Mammary epithelial cell (primary cell): Measurements from ENCODE around the gene KLHL1.

ENCODE experiments used
- CTCF ChIP-seq, 2 donors: IDR thresholded peaks in 1 of 2; conservative IDR thresholded peaks in 1 of 2; 2 replicates each; pipeline ENCODE4 v1.5.1; 2011 to 2012; ENCODE audit warnings: inconsistent platforms in 2 of 2, low read length in 2 of 2, mild to moderate bottlenecking in 2 of 2, control low read depth in 1 of 2, low read depth in 1 of 2; ENCODE audit not compliant: insufficient read depth in 1 of 2; ENCODE audit errors: extremely low read depth in 1 of 2
- EZH2 ChIP-seq: IDR thresholded peaks from 2 replicates; pipeline ENCODE4 v1.6.1; 2012; ENCODE audit warnings: low read length, inconsistent platforms, borderline replicate concordance

- no peak for TF ChIP-seq CTCF (conservative IDR thresholded peaks at IDR 0.05 in 1 of 2, IDR thresholded peaks at IDR 0.05 in 1 of 2; ENCODE audit: extremely low read depth in 1 of 2, insufficient read depth in 1 of 2, low read depth in 1 of 2, low read length in 2 of 2)
- TF ChIP-seq EZH2 = no peak
Measured at GRCh38 chr13:70023516-70023915, 84.7 kb downstream of the KLHL1 start.
